Testis (tissue), 2 donors: ENCODE results near the gene LINC00305.

Source experiments
- CTCF ChIP-seq, 3 experiments: fragments of 450-650 bp in 2 of 3; fragments of 200-600 bp in 1 of 3; sonication (generic) in 1 of 3; IDR thresholded peaks; one replicate each; pipeline ENCODE4 v1.5.1; 2016 to 2019; ENCODE audit warnings: antibody characterized with exemption in 3 of 3, mild to moderate bottlenecking in 2 of 3, moderate library complexity in 1 of 3
- POLR2A ChIP-seq: fragments of 450-650 bp; IDR thresholded peaks from one replicate; pipeline ENCODE4 v1.6.1; 2017; ENCODE audit warnings: antibody characterized with exemption, mild to moderate bottlenecking, moderate library complexity

DNA sequence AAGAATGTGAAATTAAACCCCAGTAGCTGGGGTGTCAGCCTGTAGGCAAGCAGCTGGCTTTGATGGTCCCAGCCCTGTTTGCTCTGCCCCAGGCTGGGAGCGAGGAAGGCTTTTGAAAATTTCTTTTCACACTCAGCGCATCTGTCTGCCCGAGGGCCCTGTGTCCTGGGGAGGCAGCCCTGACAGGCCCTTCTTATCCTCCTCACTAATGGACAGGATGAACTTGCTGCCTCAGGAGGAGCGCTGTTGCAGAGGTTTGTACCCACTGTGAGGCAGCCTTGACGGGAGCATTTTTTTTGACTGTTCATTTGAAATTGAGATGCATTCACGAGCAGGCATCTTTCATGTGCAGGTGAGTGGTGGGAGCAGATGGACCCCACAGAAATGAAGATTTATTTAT is 116.6 kb downstream of the LINC00305 start:
- TF ChIP-seq CTCF (IDR thresholded peaks at IDR 0.05) (no peak), POLR2A (no peak)
